ENCODE results near the gene SLC4A8.

DNA sequence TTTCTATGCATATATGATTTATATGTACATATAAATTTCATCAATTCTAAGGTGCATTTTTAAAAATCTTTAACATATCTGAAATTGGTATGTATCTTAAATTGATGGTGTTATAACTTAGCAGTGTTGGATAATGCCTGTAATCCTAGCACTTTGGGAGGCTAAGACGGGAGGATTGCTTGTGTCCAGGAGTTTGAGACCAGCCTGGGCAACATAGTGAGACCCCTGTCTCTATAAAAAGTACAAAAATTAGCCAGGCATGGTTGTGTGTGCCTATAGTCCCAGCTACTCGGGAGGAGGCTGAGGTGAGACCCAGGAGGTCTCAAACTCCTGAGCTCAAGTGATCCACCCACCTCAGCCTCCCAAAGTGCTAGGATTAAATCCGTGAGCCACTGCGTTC, 27.0 kb upstream of the SLC4A8 start:
- TF ChIP-seq, protein P1, sequence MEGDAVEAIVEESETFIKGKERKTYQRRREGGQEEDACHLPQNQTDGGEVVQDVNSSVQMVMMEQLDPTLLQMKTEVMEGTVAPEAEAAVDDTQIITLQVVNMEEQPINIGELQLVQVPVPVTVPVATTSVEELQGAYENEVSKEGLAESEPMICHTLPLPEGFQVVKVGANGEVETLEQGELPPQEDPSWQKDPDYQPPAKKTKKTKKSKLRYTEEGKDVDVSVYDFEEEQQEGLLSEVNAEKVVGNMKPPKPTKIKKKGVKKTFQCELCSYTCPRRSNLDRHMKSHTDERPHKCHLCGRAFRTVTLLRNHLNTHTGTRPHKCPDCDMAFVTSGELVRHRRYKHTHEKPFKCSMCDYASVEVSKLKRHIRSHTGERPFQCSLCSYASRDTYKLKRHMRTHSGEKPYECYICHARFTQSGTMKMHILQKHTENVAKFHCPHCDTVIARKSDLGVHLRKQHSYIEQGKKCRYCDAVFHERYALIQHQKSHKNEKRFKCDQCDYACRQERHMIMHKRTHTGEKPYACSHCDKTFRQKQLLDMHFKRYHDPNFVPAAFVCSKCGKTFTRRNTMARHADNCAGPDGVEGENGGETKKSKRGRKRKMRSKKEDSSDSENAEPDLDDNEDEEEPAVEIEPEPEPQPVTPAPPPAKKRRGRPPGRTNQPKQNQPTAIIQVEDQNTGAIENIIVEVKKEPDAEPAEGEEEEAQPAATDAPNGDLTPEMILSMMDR (IDR thresholded peaks at IDR 0.05) = no peak
- no peak for TF ChIP-seq ZFX (IDR thresholded peaks at IDR 0.05; ENCODE audit: borderline replicate concordance)

Measured in 22Rv1 (cell line).